GM18907 (cell line): ENCODE data around the gene HSD17B10.
A peak's percentile ranks its signal among the peaks of the same experiment; 100 is the strongest.
"Not testable (repeated sequence)": the region's sequence is repeated elsewhere in the genome, so short reads cannot be mapped to it uniquely, and the experiment has no call there.

Experiments
- ATAC-seq: cut with Tn5 transposase; IDR thresholded peaks from one replicate; pipeline ENCODE4 v1.9.1; 2021; ENCODE audit warnings: mild to moderate bottlenecking, moderate library complexity; ENCODE audit not compliant: unreplicated experiment

Gene HSD17B10

GRCh38 chrX:53438174-53438831, 4.1 kb upstream of the HSD17B10 start:
- ATAC-seq: no peak

- ATAC-seq: no peak
Observed at GRCh38 chrX:53437206-53437605, 3.0 kb upstream of the HSD17B10 start.

- ATAC-seq: peak; percentile 77
Observed at GRCh38 chrX:53435997-53436396, 1.8 kb upstream of the HSD17B10 start.

GRCh38 chrX:53430231-53430630, 3.9 kb downstream of the HSD17B10 start:
- no peak for ATAC-seq

- ATAC-seq: no peak
Observed at GRCh38 chrX:53429755-53430154, 4.4 kb downstream of the HSD17B10 start.

GRCh38 chrX:53422861-53423306, 11.3 kb downstream of the HSD17B10 start, which contains the start of gene RIBC1:
Gene RIBC1 (plus strand): TSS chrX:53422873. CDS start chrX:53426277, 3,404 bp downstream.
- no peak for ATAC-seq

GRCh38 chrX:53422086-53422860, 11.9 kb downstream of the HSD17B10 start, which contains the start of gene SMC1A:
Gene SMC1A (minus strand): TSS chrX:53422654. CDS start chrX:53422600, 54 bp downstream.
- peak; percentile 94 for ATAC-seq

GRCh38 chrX:53421772-53422085, 12.4 kb downstream of the HSD17B10 start:
- peak; percentile 20 for ATAC-seq

- ATAC-seq: no peak
Observed at GRCh38 chrX:53421125-53421524, 13.0 kb downstream of the HSD17B10 start.

- ATAC-seq: not testable (repeated sequence)
Observed at GRCh38 chrX:53420351-53420750, 13.8 kb downstream of the HSD17B10 start.

GRCh38 chrX:53412446-53412845, 21.7 kb downstream of the HSD17B10 start:
- ATAC-seq: no peak

GRCh38 chrX:53403535-53403934, 30.6 kb downstream of the HSD17B10 start:
- no peak for ATAC-seq

GRCh38 chrX:53398216-53398615, 36.0 kb downstream of the HSD17B10 start:
- ATAC-seq: no peak

- no peak for ATAC-seq
Observed at GRCh38 chrX:53395605-53396298, 38.4 kb downstream of the HSD17B10 start.

- no peak for ATAC-seq
Observed at GRCh38 chrX:53383376-53384076, 50.6 kb downstream of the HSD17B10 start.
